HG02798 (cell line): Measurements from ENCODE around the gene CRMP1.

Experiments used
- ATAC-seq: cut with Tn5 transposase; IDR thresholded peaks from one replicate; pipeline ENCODE4 v1.9.1; 2021; ENCODE audit warnings: mild to moderate bottlenecking; ENCODE audit not compliant: unreplicated experiment, poor library complexity

The CRMP1 gene

DNA sequence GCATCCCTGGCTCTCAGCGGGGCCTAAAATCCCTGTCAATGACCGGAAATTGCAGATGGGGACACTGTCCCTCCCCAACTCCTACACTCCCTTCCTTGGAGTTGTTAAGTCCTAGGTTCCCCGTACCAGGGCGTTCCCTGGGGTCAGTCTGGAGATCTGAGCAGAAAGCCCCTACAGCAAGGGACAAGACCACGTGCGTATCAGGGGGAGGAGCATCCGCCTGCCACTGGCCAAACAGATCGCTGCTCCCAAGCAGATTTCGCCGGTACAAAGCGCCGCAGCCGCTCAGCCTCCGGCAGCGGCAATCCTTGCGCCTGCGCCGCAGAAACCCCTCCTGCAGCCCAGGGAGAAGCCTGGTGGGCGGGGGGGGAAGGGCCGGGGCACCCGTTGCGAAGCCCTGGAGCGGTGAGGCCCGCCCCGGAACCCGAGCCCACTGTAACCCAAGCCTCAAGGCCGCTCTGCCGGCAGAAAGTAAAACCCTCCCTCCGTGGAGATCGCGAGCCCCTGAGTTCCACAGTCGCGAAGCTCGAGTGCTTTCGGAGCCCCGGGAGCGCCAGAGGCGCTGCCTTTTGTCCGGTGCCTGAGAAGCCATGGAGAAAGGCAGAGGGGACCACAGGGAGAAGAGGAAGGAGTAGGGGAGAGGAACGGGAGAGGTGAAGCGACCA lies 2.7 kb downstream of the CRMP1 start:
- ATAC-seq, result no peak

DNA sequence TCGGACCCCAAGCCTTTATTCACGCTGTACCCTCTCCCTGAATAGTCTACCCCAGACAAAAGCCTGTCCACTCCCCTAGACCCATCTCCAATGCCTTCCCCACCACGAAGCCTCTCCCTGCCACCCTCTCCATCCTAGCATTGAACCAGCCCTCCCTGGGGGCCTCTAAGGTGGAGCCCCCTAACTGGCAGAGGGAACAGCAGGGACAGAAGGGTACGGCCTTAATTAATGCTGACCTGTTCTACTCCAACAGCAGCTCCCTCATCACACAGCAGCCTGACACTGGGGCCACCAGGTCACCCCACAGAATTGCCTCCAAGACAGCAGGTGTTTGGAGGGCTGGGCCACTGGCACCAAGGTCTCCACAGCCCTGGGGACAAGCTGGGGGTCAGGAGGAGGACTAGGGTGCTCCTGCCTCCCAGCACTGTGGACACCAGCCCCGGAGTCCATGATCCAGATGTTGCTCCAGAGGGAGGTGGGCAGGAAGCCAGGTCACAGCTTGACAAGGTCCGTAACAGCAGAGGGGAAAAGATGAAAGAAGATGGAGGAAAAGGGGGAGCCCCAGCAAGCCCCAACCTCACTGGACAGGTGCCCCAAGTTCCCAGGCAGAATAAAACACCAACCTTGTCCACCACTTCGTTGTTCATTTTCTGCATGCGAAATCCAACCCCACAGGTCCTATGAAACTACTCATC lies 3.7 kb downstream of the CRMP1 start:
- no peak for ATAC-seq

DNA sequence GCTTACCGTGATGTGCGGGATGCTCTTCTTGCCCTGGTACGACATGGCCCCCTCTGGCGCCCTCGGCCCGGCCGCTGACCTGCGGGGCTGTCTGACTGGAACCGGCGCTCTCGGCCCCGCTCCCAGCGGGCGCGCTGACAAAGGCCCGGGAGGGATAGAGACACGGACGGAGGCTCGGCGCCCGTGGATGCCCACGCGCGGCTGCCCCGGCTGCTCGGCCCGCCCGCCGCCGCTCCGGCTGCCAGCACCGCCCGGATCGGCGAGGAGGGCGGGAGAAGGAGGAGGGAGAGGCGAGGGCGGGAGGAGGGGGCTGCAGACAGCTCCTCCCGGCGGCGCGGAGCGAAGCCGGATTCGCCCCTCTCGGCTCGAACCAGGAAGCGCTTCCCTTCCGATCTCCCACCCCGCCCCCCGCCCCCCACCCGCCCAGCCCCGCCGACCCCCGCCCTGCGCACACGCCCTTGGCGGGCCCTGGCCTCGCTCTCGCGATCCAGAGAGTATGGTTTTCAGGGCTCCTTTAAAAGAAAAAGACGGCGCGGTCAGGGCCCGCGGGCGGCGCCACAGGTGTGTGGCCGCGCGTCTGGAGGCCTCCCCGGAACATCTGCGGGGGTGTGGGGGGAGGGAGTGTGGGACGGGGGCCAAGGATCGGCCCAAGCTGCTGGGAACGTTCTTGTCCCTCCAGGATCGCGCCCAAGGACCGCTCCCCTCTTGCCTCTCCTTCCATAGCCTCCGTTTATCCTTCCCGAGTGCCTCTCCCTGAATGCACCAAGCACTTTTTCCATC lies 4.5 kb downstream of the CRMP1 start:
- ATAC-seq, result no peak

DNA sequence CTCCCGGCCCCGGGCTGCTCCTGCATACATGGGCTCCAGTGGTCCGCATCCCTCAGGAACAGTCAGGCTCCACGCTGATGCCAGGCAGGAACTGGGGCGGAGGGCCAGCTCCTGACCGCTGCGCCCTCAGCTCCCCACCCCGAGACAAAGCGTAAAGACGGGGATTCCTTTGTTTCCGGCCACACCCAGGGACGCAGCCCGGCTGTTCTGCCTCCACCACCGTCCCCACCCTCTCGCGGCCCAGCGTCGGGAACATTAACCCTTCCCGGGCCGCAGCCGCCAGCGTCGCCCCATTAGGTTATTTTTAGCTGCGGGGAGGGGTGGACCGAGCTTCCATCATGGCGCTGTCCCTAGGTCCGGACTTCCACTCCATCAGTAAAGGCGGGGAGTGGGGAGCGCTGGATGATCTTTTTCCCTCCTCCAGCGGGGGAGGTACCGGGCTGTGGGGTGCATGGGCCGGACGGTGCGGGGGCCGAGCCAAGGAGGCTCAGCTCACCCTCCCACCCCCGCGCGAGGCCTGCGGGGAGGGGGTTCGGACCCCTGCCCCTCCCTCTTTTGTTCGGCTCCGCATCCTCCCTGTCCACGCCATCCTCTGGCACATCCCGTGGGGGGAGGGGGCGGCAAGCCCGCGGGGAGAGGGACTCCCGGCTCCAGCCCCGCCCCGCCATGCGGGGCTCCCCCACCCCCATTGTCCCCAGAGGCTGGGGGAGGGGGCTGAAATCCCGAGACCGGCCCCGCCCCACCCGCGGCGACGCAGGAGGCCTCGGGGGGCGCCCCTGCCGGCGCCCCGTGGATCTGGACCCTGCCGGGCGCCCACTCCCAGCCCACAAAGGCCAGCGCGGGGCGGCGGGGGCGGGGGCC lies 5.3 kb downstream of the CRMP1 start:
- no peak for ATAC-seq

DNA sequence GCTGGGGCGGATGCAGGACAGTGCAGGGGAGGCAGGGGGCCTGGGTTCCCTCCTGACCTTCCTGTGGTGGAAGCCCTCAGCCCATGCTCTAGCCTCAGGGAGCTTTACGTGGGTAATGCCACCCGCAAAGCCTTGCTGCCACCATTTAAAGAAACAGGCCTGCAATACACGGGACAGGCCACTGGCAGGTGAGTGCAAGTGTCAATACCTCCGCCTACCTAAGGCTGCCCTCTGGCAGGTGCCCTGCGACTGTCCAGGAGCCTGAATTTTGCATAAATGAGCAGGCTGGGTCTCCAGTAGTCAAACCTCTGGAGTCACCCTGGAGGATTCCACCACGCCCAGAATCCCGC lies 5.9 kb downstream of the CRMP1 start:
- ATAC-seq, result no peak

DNA sequence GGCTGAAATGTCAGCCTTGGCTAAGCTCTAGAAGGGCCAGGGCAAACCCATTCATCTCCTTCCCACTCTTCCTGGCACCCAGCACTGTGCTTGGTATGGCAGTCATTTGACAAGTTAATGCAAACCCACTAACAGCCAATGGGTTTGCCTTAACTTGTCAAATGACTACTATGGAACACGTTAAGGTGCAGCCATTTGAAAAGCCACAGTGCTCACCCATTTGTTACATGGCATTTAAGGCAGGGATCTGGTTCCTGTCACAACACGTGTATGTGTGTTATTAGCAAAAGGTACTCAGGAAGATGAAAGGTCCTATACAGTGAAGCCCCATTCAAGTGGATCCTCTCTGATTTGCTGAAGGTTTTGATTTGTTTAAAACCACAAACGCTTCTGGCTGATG lies 7.2 kb downstream of the CRMP1 start:
- no peak for ATAC-seq

DNA sequence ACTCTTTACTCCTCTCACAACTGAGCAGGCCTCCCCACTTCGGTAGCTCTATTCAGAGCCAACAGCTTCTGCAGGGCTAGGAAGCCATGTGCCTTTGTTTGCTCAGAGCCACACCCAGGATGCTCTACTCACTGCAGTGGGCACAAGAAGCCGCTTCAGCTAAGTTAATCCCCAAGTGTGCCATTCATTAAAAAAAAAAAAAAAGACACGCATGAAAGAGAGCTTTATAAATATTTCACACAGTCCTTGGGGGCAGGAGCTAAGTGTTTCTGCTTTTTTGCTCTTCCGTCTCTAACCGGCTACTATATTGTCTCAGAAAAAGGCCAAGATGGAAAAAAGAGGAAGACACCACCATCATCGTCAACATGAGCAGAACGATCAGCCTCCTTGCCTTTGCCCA lies 8.1 kb downstream of the CRMP1 start:
- no peak for ATAC-seq

DNA sequence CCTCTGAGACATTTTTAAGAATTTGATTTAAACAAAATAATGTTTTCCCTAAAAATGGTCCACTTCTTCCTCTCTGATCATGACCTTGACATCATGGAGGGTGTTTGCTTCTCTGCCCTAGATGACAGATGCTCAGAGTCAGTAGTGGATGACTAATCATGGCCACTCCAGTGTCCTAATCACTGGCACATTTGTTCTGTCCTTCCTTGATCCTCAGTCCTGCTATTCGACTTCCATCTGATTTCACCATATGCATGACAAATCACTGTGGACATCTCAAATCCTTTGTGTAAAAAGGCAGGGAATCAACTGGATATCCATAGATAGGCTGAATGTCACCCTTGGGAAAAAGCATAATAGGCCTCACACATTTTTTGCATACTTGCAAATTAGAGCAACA lies 9.0 kb downstream of the CRMP1 start:
- ATAC-seq, result no peak

DNA sequence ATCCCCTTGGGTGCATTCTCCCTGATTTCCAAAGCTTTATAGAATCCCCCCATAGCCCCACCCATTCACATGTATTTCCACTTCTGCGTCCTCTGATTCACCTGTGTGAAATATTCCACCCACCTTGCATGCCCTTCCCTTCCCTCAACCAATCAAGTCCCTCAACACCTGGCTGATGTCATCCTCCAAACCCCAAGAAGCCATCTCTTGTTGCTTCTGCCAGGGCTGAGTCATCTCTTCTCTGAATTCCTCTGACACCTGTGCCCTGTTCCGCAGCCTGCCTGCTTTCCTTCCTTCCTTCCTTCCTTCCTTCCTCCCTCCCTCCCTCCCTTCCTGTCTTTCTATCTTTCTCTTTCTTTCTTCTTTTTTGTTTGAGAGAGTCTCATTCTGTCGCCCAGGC lies 9.9 kb downstream of the CRMP1 start:
- ATAC-seq, result no peak

DNA sequence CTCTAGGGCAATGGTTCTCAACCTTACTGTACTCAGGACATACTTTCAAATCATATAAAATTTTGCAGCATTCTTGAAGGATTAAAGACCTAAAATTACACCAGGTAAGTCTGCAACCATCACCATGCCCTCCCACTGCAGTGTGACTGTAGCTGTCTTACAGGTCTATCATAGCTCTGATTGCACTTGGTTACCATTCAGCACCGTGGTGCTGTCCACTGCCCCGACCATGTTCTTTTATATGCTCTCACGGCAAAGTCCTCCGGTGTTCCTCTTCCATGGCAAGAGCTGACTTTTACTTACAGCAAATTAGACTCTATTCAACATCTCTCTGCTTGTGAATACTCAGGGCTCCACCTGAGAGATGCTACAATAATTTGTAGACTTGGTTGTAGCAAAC lies 11.5 kb downstream of the CRMP1 start:
- ATAC-seq, result no peak

DNA sequence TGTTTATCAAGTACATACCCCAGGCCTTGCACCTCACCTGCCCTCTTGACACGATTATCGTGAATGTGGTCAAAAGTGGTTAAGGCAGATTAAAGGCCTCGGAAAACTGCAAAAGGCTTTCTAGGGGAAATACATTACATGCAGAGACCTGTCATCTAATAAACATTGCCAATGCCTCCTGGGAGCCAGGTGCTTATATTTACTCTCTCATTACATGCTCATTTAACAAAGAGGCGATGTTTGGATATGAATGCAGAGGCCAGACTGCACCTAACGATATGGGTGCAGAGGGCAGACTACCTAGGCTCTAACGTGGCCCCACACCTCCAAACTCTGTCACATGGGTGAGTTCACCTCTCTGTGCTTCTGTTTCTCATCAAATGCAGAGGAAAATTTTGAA lies 14.5 kb downstream of the CRMP1 start:
- ATAC-seq, result no peak

DNA sequence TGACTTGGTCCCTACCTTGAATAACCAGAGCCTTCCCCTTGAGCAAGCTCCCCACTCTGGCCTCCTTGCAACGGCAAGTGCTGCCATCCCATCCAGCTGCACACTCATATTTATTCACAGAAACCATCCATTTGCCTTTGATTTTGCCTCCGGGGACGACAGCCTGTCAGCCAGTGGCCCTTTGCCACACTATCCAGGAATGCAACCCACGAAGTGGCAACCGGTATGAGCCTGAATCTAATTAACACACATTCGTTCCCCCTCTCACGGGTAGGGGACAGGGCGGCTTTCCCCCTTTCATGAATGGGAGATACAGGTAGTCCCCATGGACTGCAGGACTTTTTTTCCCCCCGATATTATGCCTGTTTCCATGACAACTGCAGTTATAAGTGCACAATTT lies 15.5 kb downstream of the CRMP1 start:
- ATAC-seq, result no peak

DNA sequence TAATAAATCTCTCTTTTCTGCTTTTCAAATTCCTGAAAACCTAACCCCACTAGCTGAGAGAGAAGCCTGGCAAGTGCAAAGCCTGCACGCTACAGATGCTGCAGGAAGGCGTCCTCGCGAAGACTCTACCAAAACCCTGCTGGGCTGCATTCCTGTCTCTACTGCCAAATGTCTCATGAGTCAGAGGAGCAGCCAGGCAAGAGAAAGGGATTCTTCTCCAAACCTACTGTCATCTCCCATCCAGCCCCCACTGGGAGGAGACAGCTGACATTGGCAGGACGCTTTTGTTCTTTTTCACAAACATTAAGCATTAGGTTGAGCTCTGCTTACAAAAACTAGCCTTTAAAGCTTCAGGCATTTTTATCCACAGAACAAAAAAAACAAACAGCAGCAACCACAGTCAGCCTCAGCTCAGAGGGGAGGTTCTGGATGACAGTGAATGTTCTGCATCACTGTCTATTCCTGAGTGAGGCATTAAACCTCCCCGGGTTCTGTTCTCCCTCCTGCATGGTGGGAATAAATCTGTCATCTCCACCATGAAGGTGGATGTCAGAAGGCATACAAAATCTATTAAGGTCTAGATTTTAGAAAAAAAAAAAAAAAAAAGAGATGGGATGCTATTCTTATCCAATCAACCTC lies 18.0 kb downstream of the CRMP1 start:
- ATAC-seq, result no peak

DNA sequence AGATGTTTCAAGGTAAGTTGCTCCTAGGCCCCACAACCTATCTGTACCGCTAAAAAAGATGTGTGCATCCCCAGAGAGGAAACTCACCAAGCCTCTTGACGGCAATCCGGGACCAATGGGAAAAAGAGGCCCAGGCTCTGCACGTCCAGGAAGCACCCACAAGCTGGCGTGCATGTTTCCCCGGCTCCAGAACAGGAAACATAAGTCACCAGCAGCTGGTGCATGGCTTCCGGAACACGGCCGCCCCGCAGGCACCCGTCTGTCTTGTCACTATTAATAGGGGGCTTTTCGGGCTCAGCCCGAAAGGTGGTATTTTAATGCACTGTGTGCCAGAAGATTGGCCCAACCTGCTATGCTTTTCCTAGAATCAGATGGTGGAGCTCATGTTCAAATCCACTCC lies 22.2 kb downstream of the CRMP1 start:
- no peak for ATAC-seq

DNA sequence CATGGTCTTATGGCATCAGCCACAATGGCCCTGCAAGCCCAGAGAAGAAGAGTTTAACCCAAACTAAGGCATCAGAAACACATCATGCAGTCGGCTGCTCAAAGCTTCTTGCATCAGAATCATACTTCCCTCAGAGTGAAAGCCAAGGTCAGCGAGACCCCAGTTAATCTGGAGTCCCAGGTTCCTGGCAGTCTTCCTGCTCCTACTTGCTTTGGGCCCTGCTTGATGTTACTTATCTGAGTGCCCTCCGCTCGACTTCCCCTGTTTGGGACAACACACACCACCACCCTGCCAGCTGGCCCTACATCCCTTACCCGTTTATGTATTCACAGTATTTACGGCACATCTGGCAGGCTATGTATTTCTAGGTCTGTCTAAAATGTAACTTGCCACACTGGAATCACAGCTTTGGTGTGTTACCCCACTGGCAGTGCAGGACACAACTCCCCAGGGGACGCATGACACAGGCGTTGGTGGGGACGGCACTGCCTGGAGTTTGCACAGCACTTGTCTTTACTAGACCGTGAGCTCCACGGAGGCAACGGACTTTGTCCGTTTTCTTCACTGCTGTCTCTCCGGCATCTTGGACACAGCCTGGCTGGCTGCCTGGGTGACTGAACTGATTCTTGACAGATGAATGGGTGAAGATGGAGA lies 22.8 kb downstream of the CRMP1 start:
- ATAC-seq, result no peak

DNA sequence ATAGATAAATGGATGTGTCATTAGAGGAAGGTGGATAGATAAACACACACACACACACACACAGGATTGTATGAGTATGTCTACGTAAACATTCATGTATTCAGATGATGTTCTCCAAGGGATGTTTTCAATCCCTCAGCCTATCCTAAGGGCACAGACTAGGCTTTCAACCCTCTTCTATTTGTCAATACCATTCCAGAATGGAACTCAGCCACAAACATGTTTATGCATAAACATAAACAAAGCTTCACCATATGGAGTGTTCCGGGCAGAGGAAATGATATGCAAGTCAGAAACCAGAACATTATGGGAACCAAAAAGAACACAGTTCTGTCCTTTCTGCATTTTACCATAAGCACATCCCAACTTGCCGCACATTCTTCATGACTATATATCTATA lies 25.0 kb downstream of the CRMP1 start:
- ATAC-seq, result no peak

DNA sequence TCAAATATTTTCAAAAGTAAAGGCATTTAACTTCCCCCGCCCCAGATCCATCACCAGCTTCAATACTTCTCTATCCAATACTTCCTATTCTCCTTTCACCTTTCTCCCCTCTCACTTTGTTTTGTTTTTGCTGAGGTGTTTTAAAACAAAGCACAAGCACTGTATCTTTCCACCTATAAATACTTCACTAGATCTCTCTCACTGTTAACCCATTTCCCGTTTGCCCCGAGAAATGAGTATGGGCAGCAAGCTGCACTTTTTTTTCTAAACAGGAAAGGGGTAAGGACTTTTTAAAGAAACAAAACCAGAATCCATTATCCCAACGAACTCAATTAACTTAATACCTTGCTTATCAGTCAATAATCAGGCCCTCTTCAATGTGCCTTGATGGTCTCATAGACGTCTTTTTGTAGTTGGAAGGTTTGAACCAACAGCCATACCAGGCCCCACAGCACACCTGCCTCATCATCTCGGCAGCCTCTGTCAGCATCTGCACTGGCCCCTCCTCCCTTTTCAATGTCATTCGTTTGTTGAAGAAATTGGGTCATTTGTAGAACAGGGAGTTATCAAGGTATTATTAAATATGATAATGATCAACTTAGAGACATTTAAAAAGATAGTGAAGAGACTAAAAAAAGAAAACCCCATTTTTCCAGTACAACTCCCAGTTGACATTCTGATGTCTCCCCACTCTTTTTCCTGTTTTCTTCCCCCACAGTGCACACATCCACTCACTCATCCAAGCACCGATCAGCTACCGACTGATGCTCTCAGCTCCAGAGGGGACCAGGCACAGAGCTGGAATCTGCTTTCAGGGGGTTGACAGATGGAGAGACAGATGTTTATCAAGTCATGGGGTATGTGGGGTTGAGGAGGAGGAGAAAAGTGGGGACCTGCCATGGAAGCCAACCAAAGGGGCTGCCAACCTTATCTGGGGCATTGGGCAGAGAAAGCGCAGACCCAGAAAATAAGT lies 25.8 kb downstream of the CRMP1 start:
- ATAC-seq, result no peak

DNA sequence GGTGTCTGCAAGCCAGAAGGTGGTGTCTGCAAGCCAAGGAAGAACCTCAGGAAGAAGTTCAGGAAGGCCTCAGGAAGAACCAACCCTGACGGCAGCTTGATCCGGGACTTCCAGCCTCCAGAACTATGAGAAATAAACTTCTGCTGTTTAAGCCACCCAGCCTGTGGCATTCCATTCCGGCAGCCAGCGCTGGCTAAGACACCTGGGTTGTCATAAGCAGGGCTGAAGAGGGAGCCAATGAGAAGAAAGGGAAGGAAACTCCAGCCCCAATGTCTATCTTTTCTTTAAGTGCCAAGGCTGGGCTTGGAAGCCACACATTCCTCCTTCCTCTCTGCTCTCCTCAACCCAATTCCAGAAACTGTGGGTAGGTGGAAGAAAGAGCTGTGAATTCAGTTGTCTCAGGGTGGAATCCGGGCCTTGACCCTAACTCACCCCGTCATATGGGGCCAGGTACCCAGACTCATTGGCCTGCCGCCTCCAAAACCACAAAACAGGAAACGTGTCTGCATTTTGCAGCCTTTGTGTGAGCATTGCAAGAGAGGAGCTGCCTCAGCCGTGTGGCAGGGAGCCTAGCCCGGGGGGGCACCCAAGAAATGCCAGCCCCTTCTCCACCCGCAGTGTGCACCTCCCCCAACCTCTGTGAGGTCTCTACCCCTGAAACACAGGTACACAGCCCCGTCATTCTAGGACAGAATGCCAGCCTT lies 26.8 kb downstream of the CRMP1 start:
- no peak for ATAC-seq
